T-helper 17 cell (primary cell): Measurements from ENCODE around the gene GALNT2. TPM values are rescaled to one million over a fixed set of nuclear protein-coding genes. Genes with fewer than 3 reads are reported as not detected.
A peak's percentile ranks its signal among the peaks of the same experiment; 100 is the strongest.

ENCODE experiments used
- ATAC-seq: fragments of 150-1000 bp; cut with Tn5 transposase; 2 replicates; pipeline ENCODE4 v1.10.0; 2021; ENCODE audit warnings: mild to moderate bottlenecking, moderate library complexity
- DNase-seq, 3 donors: peaks; one replicate each; pipeline versions ENCODE4 v3.0.0 to v3.0.0-alpha.2; 2020 to 2021
- H3K9me3 ChIP-seq: one replicate; pipeline ENCODE4 v1.7.0; 2013; ENCODE audit warnings: low read length, mild to moderate bottlenecking; ENCODE audit not compliant: control insufficient read depth, poor library complexity, severe bottlenecking
- H3K27ac Mint-ChIP-seq: one replicate; pipeline ENCODE4 v1.8.0; 2022; ENCODE audit warnings: mild to moderate bottlenecking, moderate library complexity, mixed read lengths
- H3K27me3 Mint-ChIP-seq: one replicate; pipeline ENCODE4 v1.8.0; 2022; ENCODE audit warnings: mixed read lengths
- H3K36me3 Mint-ChIP-seq: one replicate; pipeline ENCODE4 v1.8.0; 2022; ENCODE audit warnings: low read depth, mixed read lengths
- H3K4me1 Mint-ChIP-seq: one replicate; pipeline ENCODE4 v1.8.0; 2022; ENCODE audit warnings: mild to moderate bottlenecking, mixed read lengths
- H3K4me3 Mint-ChIP-seq: one replicate; pipeline ENCODE4 v1.8.0; 2022; ENCODE audit warnings: mild to moderate bottlenecking, moderate library complexity, mixed read lengths
- total RNA-seq, 4 donors: library from RNA in 2 of 4; stranded (reverse) in 2 of 4; gene quantifications; one replicate each; pipeline ENCODE4 v1.2.3 and lab custom pipeline; 2022 to 2026

GALNT2 gene
- total RNA-seq, 2 donors from 2014 or later, result 16.6 to 19.8 TPM

DNA sequence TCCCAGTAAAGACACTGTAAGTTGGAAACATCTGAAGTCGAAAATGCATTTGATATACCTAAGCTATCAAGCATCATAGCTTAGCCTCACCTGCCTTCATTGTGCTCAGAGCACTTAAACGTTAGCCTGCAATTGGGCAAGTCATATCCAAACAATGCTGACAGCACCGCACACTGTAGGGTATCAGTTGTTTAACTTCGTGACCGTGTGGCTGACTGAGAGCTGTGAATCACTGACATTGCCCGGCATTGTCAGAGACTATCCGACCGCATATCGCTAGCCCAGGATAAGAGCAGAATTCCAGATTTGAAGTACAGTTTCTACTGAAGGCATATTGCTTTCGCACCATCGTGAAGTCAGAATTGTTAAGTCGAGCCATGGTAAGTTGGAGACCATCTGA lies 41.5 kb downstream of the GALNT2 start:
- DNase-seq, result no peak
- no peak overlapping the region for H3K4me3 Mint-ChIP-seq
- H3K4me1 Mint-ChIP-seq, result peaks cover 57% of the 10 kb centered on the region
- H3K27me3 Mint-ChIP-seq, result no peaks in the 10 kb centered on the region
- no peak overlapping the region for H3K27ac Mint-ChIP-seq
- no peaks in the 10 kb centered on the region for H3K36me3 Mint-ChIP-seq
- no peak for ATAC-seq
- H3K9me3 ChIP-seq, result no peaks in the 10 kb centered on the region

- H3K27me3 Mint-ChIP-seq, result no peaks in the 10 kb centered on the region
- peaks cover 52% of the 10 kb centered on the region for H3K4me1 Mint-ChIP-seq
- DNase-seq, result no peak
- H3K36me3 Mint-ChIP-seq, result no peaks in the 10 kb centered on the region
- H3K4me3 Mint-ChIP-seq, result no peak overlapping the region
- no peak overlapping the region for H3K27ac Mint-ChIP-seq
- H3K9me3 ChIP-seq, result no peaks in the 10 kb centered on the region
- no peak for ATAC-seq
Observed at GRCh38 chr1:230109066-230109465, 42.0 kb downstream of the GALNT2 start.

- H3K36me3 Mint-ChIP-seq, result peaks cover 2% of the 10 kb centered on the region
Observed at GRCh38 chr1:230109895-230110667, 43.0 kb downstream of the GALNT2 start.

DNA sequence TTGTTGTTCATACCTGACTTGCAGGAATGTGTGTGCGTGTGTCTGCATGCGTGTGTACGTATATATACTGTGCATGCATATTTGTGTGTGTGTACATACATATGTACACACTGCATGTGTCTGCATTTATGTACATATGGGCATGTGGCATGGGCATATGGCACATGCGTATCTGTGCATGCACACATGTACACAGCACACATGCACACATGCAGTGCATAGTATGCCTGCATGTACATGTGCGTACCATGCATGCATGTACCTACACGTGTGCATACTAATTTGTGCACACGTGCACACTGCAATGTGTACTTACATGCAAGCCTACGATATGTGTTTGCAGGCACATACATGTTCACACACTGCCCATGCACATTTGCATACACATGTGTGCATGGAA lies 43.9 kb downstream of the GALNT2 start:
- no peak for DNase-seq
- H3K27me3 Mint-ChIP-seq, result no peaks in the 10 kb centered on the region
- peaks cover 44% of the 10 kb centered on the region for H3K4me1 Mint-ChIP-seq
- H3K9me3 ChIP-seq, result no peaks in the 10 kb centered on the region
- H3K27ac Mint-ChIP-seq, result no peak overlapping the region
- peaks cover 2% of the 10 kb centered on the region for H3K36me3 Mint-ChIP-seq
- H3K4me3 Mint-ChIP-seq, result no peak overlapping the region
- no peak for ATAC-seq

More at GRCh38 chr1:230109895-230110667, 43.0 kb downstream of the GALNT2 start:
- no peaks in the 10 kb centered on the region for H3K9me3 ChIP-seq
- Mint-ChIP-seq H3K27ac (peak overlapping the region; percentile 39), H3K4me3 (peak overlapping the region; percentile 12), H3K4me1 (peaks cover 48% of the 10 kb centered on the region), H3K27me3 (no peaks in the 10 kb centered on the region)
- peak; percentile 79 for ATAC-seq
- no peak for DNase-seq

GRCh38 chr1:230112131-230112701 lies 45.2 kb downstream of the GALNT2 start:
- Mint-ChIP-seq H3K27ac (peak overlapping the region; percentile 27), H3K27me3 (no peaks in the 10 kb centered on the region), H3K4me3 (no peak overlapping the region), H3K4me1 (peaks cover 41% of the 10 kb centered on the region), H3K36me3 (peaks cover 2% of the 10 kb centered on the region)
- no peak for DNase-seq
- ATAC-seq, result no peak
- H3K9me3 ChIP-seq, result no peaks in the 10 kb centered on the region

DNA sequence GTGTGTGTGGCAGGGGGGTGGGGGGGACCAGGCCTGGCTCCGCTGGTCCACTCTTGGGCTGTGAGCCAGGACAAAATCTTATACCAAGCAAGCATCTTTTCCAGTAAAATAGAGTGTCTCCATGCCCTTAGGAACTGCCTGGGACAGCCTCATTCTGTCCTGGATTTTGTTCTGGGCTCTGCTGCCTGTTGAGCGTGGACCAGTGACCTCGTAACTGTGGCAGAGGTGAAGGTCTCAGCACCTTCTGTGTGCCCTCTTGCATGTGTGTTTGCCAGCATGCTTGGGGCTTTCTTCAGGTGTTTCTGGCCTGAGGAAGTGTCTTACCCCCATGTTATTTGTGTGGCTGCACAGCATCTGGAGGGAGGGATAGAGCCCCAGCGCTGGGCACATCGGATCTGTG lies 45.7 kb downstream of the GALNT2 start:
- no peak for ATAC-seq
- H3K4me3 Mint-ChIP-seq, result no peak overlapping the region
- H3K27ac Mint-ChIP-seq, result peak overlapping the region; percentile 16
- H3K4me1 Mint-ChIP-seq, result peaks cover 41% of the 10 kb centered on the region
- no peaks in the 10 kb centered on the region for H3K27me3 Mint-ChIP-seq
- no peaks in the 10 kb centered on the region for H3K9me3 ChIP-seq
- DNase-seq, result no peak
- H3K36me3 Mint-ChIP-seq, result peaks cover 2% of the 10 kb centered on the region

DNA sequence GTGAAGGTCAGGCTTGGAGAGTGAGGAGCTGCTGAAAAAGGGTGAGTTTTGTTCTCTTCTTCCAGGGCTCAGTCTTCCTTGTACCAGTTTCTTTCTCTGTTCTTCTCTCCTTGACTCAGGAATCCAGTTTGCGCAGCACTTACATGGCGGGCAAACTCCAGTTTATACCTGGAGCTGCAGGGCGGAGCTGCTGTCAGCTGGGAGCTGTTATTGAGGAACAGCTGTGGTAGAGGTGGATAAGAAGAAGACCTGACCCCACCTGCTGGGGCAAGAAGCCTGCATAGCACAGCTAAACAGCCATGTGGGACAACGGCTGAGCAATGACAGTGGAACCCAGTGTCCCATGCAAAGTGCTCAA lies 46.2 kb downstream of the GALNT2 start:
- peaks cover 40% of the 10 kb centered on the region for H3K4me1 Mint-ChIP-seq
- no peaks in the 10 kb centered on the region for H3K9me3 ChIP-seq
- peak overlapping the region; percentile 16 for H3K27ac Mint-ChIP-seq
- ATAC-seq (no peak), DNase-seq (no peak)
- no peak overlapping the region for H3K4me3 Mint-ChIP-seq
- H3K27me3 Mint-ChIP-seq, result no peaks in the 10 kb centered on the region
- peaks cover 2% of the 10 kb centered on the region for H3K36me3 Mint-ChIP-seq

- no peak overlapping the region for H3K4me3 Mint-ChIP-seq
- H3K4me1 Mint-ChIP-seq, result peaks cover 40% of the 10 kb centered on the region
- H3K27me3 Mint-ChIP-seq, result no peaks in the 10 kb centered on the region
- peaks cover 2% of the 10 kb centered on the region for H3K36me3 Mint-ChIP-seq
- H3K27ac Mint-ChIP-seq, result peak overlapping the region; percentile 16
- ATAC-seq, result no peak
- DNase-seq, result no peak
- no peaks in the 10 kb centered on the region for H3K9me3 ChIP-seq
Observed at GRCh38 chr1:230113593-230114236, 46.7 kb downstream of the GALNT2 start.

DNA sequence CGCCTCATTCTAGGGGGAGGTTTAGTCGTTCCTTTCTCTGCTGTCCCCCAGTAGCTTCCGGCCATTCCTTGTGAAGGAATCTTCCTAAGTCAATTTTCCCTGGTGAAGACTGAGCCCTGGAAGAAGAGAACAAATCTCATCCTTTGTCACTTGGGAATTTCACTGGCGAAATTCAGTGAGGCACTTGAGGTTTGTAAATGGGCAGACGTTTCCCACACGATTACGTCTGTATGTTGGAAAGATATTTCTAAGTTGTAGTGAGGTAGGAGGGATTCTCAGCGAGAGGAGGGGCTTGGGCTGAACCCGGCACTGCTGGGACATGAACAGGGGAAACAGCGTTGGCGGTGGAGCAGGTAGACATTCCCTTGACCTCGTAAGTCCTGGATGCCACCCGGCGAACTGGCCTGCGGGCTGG lies 47.2 kb downstream of the GALNT2 start:
- Mint-ChIP-seq H3K36me3 (peaks cover 2% of the 10 kb centered on the region), H3K4me1 (peaks cover 37% of the 10 kb centered on the region), H3K27me3 (no peaks in the 10 kb centered on the region), H3K4me3 (no peak overlapping the region), H3K27ac (no peak overlapping the region)
- DNase-seq (no peak), ATAC-seq (no peak)
- H3K9me3 ChIP-seq, result no peaks in the 10 kb centered on the region

GRCh38 chr1:230117694-230118093 lies 50.7 kb downstream of the GALNT2 start:
- DNase-seq (no peak), ATAC-seq (no peak)
- Mint-ChIP-seq H3K27me3 (no peaks in the 10 kb centered on the region), H3K36me3 (peaks cover 8% of the 10 kb centered on the region), H3K4me3 (no peak overlapping the region), H3K4me1 (peaks cover 41% of the 10 kb centered on the region), H3K27ac (no peak overlapping the region)
- no peaks in the 10 kb centered on the region for H3K9me3 ChIP-seq

DNA sequence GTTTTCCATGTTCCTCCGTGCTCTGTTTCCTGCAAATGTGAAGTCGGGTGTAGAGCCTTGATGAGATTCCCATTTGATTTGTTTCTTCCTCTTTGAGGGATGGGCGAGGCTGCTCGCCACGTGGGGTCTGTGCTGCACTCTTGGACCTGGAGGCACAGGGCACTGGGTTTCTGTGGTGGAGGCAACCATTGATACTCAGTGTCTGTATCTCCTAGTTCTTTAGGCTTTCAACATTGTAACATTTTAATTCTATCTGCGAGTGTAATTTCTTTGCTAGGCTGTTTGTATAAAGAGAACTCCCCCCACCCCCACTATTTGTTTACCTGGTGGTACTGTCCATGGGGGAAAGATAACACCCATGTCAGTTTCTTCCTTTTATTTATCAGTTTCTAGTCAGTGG lies 52.3 kb downstream of the GALNT2 start:
- no peaks in the 10 kb centered on the region for H3K9me3 ChIP-seq
- H3K4me1 Mint-ChIP-seq, result peaks cover 43% of the 10 kb centered on the region
- H3K4me3 Mint-ChIP-seq, result no peak overlapping the region
- ATAC-seq (no peak), DNase-seq (no peak)
- no peaks in the 10 kb centered on the region for H3K27me3 Mint-ChIP-seq
- H3K36me3 Mint-ChIP-seq, result peaks cover 6% of the 10 kb centered on the region
- no peak overlapping the region for H3K27ac Mint-ChIP-seq

DNA sequence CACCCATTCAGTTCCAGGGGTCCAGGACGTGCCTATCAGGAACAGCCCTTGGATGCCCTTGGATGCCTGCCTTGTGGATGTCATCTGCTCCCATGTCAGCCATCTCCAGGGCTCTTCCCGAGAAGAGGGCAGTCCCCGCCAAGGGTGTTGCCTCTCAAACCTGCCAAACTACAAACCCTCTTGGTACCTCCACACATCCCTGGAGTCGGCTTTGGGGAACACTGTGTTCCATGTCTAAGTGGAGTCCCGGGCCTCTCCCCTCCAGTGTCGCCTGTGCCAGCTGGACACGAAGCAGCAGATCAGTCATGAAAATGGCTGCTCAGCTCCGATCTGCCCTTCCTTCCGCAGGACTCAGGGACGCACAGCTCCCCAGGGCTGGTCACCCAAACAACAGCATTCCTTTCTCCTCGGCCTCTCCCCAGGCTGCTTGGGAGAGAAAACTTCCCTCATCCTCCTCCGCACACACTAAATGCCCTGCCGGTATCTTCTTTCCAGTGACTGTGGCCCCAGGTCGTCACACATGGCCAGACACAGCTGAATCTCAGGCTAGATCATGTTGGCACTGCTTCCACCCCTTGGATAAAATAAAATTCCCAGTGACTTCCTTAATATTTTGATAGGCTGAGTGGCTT lies 53.4 kb downstream of the GALNT2 start:
- no peak for ATAC-seq
- peaks cover 5% of the 10 kb centered on the region for H3K36me3 Mint-ChIP-seq
- H3K4me3 Mint-ChIP-seq, result no peak overlapping the region
- H3K4me1 Mint-ChIP-seq, result peaks cover 47% of the 10 kb centered on the region
- H3K27ac Mint-ChIP-seq, result peak overlapping the region; percentile 2
- no peak for DNase-seq
- H3K27me3 Mint-ChIP-seq, result no peaks in the 10 kb centered on the region
- no peaks in the 10 kb centered on the region for H3K9me3 ChIP-seq

DNA sequence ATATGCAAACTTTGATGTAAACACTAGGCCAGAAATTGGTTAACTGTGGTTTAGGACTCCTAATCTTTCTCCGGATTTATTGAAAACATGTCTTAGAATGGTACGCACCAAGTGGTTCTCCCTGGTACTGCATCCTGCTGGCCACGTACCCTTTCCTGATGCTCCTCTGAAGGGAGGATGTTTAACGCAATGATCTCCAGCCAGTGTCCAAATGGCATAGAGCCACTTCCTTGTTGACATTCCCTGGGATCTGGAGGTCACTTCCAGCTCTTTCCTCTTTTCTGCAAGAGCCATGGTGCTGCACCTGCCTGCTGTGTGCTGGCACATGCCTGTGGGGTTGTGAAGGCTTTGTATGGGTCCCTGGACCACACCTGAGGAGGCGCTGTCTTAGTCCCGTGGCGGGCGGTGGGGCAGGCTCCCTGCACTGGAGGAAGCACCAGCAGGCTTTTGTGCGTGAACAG lies 53.9 kb downstream of the GALNT2 start:
- H3K27me3 Mint-ChIP-seq, result no peaks in the 10 kb centered on the region
- H3K9me3 ChIP-seq, result no peaks in the 10 kb centered on the region
- H3K4me1 Mint-ChIP-seq, result peaks cover 48% of the 10 kb centered on the region
- DNase-seq, result no peak
- ATAC-seq, result no peak
- H3K27ac Mint-ChIP-seq, result peak overlapping the region; percentile 2
- H3K4me3 Mint-ChIP-seq, result no peak overlapping the region
- peaks cover 5% of the 10 kb centered on the region for H3K36me3 Mint-ChIP-seq
